NCI-H526 treated with DMSO at 0.1 percent for 48 hours (cell line): Measurements from ENCODE around the gene CAGE1.
"Not testable (repeated sequence)": the region's sequence is repeated elsewhere in the genome, so short reads cannot be mapped to it uniquely, and the experiment has no call there.

Experiments
- DNase-seq: peaks from one replicate; lab custom pipeline; 2025; lab: John Stamatoyannopoulos, UW

CAGE1 gene

GRCh38 chr6:7409740-7410139 is 20.2 kb upstream of the CAGE1 start:
- DNase-seq = no peak

- DNase-seq = no peak
Measured at GRCh38 chr6:7406743-7407142, 17.2 kb upstream of the CAGE1 start.

GRCh38 chr6:7404546-7404945 is 15.0 kb upstream of the CAGE1 start:
- DNase-seq = no peak

- DNase-seq = no peak
Measured at GRCh38 chr6:7402716-7403115, 13.2 kb upstream of the CAGE1 start.

- no peak for DNase-seq
Measured at GRCh38 chr6:7401075-7401474, 11.5 kb upstream of the CAGE1 start.

GRCh38 chr6:7392402-7392801 is 2.9 kb upstream of the CAGE1 start:
- no peak for DNase-seq

GRCh38 chr6:7391151-7391550 is 1.6 kb upstream of the CAGE1 start:
- DNase-seq = no peak

- no peak for DNase-seq
Measured at GRCh38 chr6:7390226-7390878, 810 bp upstream of the CAGE1 start.

GRCh38 chr6:7389162-7389450 is 436 bp downstream of the CAGE1 start:
- no peak for DNase-seq

GRCh38 chr6:7381092-7381491 is 8.4 kb downstream of the CAGE1 start:
- no peak for DNase-seq

- DNase-seq = no peak
Measured at GRCh38 chr6:7378740-7379139, 10.8 kb downstream of the CAGE1 start.

GRCh38 chr6:7377961-7378360 is 11.6 kb downstream of the CAGE1 start:
- DNase-seq = no peak

- no peak for DNase-seq
Measured at GRCh38 chr6:7373739-7374138, 15.8 kb downstream of the CAGE1 start.

- DNase-seq = no peak
Measured at GRCh38 chr6:7367408-7367807, 22.1 kb downstream of the CAGE1 start.

GRCh38 chr6:7351916-7352315 is 37.6 kb downstream of the CAGE1 start:
- DNase-seq = not testable (repeated sequence)

- DNase-seq = not testable (repeated sequence)
Measured at GRCh38 chr6:7350591-7350990, 39.0 kb downstream of the CAGE1 start.

GRCh38 chr6:7347551-7347997 is 42.0 kb downstream of the CAGE1 start:
- DNase-seq = not testable (repeated sequence)

- not testable (repeated sequence) for DNase-seq
Measured at GRCh38 chr6:7344773-7345450, 44.6 kb downstream of the CAGE1 start.

GRCh38 chr6:7343546-7344475 is 45.7 kb downstream of the CAGE1 start:
- no peak for DNase-seq

GRCh38 chr6:7341989-7342742 is 47.4 kb downstream of the CAGE1 start:
- DNase-seq = no peak

- no peak for DNase-seq
Measured at GRCh38 chr6:7341271-7341670, 48.3 kb downstream of the CAGE1 start.
